ENCODE results near the gene FHIT.
"Not testable (repeated sequence)": the region's sequence is repeated elsewhere in the genome, so short reads cannot be mapped to it uniquely, and the experiment has no call there.

Gene FHIT

GRCh38 chr3:61065451-61066011 is 185.7 kb downstream of the FHIT start:
- no peak for DNase-seq (ENCODE audit: low read depth in 2 of 3, low spot score in 1 of 3)

GRCh38 chr3:61061092-61061723 is 190.0 kb downstream of the FHIT start:
- no peak for DNase-seq (ENCODE audit: low read depth in 2 of 3, low spot score in 1 of 3)

GRCh38 chr3:61060411-61060861 is 190.8 kb downstream of the FHIT start:
- no peak for DNase-seq (ENCODE audit: low read depth in 2 of 3, low spot score in 1 of 3)

GRCh38 chr3:61058836-61059235 is 192.4 kb downstream of the FHIT start:
- no peak for DNase-seq (ENCODE audit: low read depth in 2 of 3, low spot score in 1 of 3)

- no peak for DNase-seq (ENCODE audit: low read depth in 2 of 3, low spot score in 1 of 3)
Observed at GRCh38 chr3:61057464-61057863, 193.8 kb downstream of the FHIT start.

- no peak for DNase-seq (ENCODE audit: low read depth in 2 of 3, low spot score in 1 of 3)
Observed at GRCh38 chr3:61055447-61055846, 195.8 kb downstream of the FHIT start.

- no peak for DNase-seq (ENCODE audit: low read depth in 2 of 3, low spot score in 1 of 3)
Observed at GRCh38 chr3:61053781-61054496, 197.3 kb downstream of the FHIT start.

GRCh38 chr3:61052851-61053250 is 198.4 kb downstream of the FHIT start:
- DNase-seq (ENCODE audit: low read depth in 2 of 3, low spot score in 1 of 3), result no peak

GRCh38 chr3:61051666-61052065 is 199.6 kb downstream of the FHIT start:
- DNase-seq (ENCODE audit: low read depth in 2 of 3, low spot score in 1 of 3), result no peak

GRCh38 chr3:61045169-61045568 is 206.1 kb downstream of the FHIT start:
- not testable (repeated sequence) for DNase-seq (ENCODE audit: low read depth in 2 of 3, low spot score in 1 of 3)

- DNase-seq (ENCODE audit: low read depth in 2 of 3, low spot score in 1 of 3), result no peak
Observed at GRCh38 chr3:61043156-61043555, 208.1 kb downstream of the FHIT start.

- DNase-seq (ENCODE audit: low read depth in 2 of 3, low spot score in 1 of 3), result no peak
Observed at GRCh38 chr3:61040618-61041017, 210.6 kb downstream of the FHIT start.

GRCh38 chr3:61035573-61035972 is 215.7 kb downstream of the FHIT start:
- DNase-seq (ENCODE audit: low read depth in 2 of 3, low spot score in 1 of 3), result no peak

GRCh38 chr3:61032991-61033390 is 218.3 kb downstream of the FHIT start:
- no peak for DNase-seq (ENCODE audit: low read depth in 2 of 3, low spot score in 1 of 3)

- DNase-seq (ENCODE audit: low read depth in 2 of 3, low spot score in 1 of 3), result no peak
Observed at GRCh38 chr3:61031503-61031902, 219.7 kb downstream of the FHIT start.

- DNase-seq (ENCODE audit: low read depth in 2 of 3, low spot score in 1 of 3), result no peak
Observed at GRCh38 chr3:61030469-61031035, 220.7 kb downstream of the FHIT start.

GRCh38 chr3:61029194-61029593 is 222.1 kb downstream of the FHIT start:
- no peak for DNase-seq (ENCODE audit: low read depth in 2 of 3, low spot score in 1 of 3)

- DNase-seq (ENCODE audit: low read depth in 2 of 3, low spot score in 1 of 3), result no peak
Observed at GRCh38 chr3:61018807-61019206, 232.4 kb downstream of the FHIT start.

GRCh38 chr3:61017028-61017427 is 234.2 kb downstream of the FHIT start:
- not testable (repeated sequence) for DNase-seq (ENCODE audit: low read depth in 2 of 3, low spot score in 1 of 3)

GRCh38 chr3:61015859-61016258 is 235.4 kb downstream of the FHIT start:
- DNase-seq (ENCODE audit: low read depth in 2 of 3, low spot score in 1 of 3), result no peak

- no peak for DNase-seq (ENCODE audit: low read depth in 2 of 3, low spot score in 1 of 3)
Observed at GRCh38 chr3:61015408-61015807, 235.8 kb downstream of the FHIT start.

- no peak for DNase-seq (ENCODE audit: low read depth in 2 of 3, low spot score in 1 of 3)
Observed at GRCh38 chr3:61008998-61009380, 242.3 kb downstream of the FHIT start.

Data from stimulated activated CD4-positive, alpha-beta T cell treated with anti-CD3 and anti-CD28 coated beads, Interleukin-12 subunit alpha, Interleukin-12 subunit beta, amount 100 ng/mL, for 48 hours (primary cell).